Tibial nerve (tissue), 4 donors: ENCODE data around the gene BAG1.

Experiments
- CTCF ChIP-seq, 5 experiments: fragments of 200-600 bp in 3 of 5; fragments of 450-650 bp in 2 of 5; sonication (generic) in 3 of 5; IDR thresholded peaks; one replicate each; pipeline ENCODE4 v1.5.1; 2016 to 2019; ENCODE audit warnings: antibody characterized with exemption in 5 of 5, mild to moderate bottlenecking in 3 of 5, moderate library complexity in 2 of 5
- EP300 ChIP-seq, 2 donors: sonication (generic); formaldehyde crosslinking; IDR thresholded peaks; one replicate each; pipeline ENCODE4 v1.6.1; 2017; ENCODE audit warnings: antibody characterized with exemption in 2 of 2, mild to moderate bottlenecking in 1 of 2
- POLR2A ChIP-seq, 2 donors: fragments of 450-650 bp; IDR thresholded peaks; one replicate each; pipeline ENCODE4 v1.6.1; 2017; ENCODE audit warnings: antibody characterized with exemption in 2 of 2, mild to moderate bottlenecking in 2 of 2, moderate library complexity in 2 of 2

GRCh38 chr9:33265211-33265865, 830 bp upstream of the BAG1 start:
- no peak for TF ChIP-seq POLR2A (IDR thresholded peaks at IDR 0.05)
- TF ChIP-seq CTCF (IDR thresholded peaks at IDR 0.05), result no peak
- TF ChIP-seq EP300 (IDR thresholded peaks at IDR 0.05), result no peak
